Measurements from ENCODE around the gene MYCN.

The MYCN gene

GRCh38 chr2:15930589-15931318 lies 9.6 kb upstream of the MYCN start:
- in situ Hi-C loops (cut with HindIII; ENCODE audit: low sequenced_read_pairs) = no loop called here

DNA sequence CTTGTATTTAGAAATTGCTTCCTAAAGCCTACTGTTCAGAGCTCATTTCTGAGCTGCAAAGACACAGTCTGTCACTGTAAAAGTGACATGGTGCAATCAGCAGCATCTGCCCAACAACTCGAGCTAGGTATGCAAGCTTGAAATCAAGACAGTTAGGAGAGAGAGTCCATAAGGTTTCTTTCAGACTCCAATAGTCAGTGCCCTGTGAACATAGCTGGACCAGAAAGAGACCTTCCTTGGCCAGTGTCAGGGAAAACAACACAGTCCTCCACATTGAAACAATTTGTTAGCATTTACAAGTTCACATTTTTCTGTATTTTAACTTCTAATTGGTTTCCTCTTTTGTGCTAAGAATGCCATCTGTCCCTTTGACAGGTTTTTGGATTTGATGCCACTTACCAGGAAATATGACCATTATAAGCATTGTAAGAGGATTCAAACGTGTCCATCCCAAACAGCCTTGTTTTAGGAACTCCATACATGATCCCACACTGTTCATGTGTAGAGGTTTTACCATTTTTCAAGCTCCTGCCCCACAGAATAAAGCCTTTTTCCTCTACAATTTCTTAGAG lies 8.9 kb upstream of the MYCN start:
- in situ Hi-C loops (cut with HindIII; ENCODE audit: low sequenced_read_pairs) = no loop called here

GRCh38 chr2:15931950-15932349 lies 8.4 kb upstream of the MYCN start:
- in situ Hi-C loops (cut with HindIII; ENCODE audit: low sequenced_read_pairs) = no loop called here

GRCh38 chr2:15932394-15933183 lies 7.8 kb upstream of the MYCN start:
- in situ Hi-C loops (cut with HindIII; ENCODE audit: low sequenced_read_pairs) = no loop called here

DNA sequence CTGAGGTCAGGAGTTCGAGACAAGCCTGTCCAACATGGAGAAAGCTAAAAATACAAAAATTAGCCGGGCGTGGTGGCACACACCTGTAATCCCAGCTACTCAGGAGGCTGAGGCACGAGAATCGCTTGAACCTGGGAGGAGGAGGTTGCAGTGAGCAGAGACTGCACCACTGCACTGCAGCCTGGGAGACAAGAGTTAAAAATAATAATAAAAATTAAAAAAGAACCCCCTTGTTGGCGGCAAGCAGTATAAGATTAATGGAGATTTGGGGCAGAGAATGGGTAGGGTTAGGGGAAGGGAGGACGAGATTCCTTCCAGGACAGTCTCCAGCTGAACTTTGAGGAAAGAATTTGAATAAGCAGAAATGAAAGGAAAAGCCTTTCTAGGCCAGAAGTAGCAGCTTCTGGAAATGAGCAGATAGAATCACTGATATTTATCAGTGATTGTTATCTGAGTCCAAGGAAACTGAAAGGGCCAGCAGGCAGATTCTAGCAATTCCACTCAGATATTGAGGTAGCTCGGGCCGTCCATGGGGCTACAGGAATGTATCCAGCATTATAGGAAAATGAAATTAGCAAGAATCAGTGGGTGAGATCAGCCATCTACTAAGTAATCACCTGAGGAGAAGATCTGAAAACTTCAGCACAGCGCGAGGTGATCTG lies 7.0 kb upstream of the MYCN start:
- in situ Hi-C loops (cut with HindIII; ENCODE audit: low sequenced_read_pairs) = no loop called here

DNA sequence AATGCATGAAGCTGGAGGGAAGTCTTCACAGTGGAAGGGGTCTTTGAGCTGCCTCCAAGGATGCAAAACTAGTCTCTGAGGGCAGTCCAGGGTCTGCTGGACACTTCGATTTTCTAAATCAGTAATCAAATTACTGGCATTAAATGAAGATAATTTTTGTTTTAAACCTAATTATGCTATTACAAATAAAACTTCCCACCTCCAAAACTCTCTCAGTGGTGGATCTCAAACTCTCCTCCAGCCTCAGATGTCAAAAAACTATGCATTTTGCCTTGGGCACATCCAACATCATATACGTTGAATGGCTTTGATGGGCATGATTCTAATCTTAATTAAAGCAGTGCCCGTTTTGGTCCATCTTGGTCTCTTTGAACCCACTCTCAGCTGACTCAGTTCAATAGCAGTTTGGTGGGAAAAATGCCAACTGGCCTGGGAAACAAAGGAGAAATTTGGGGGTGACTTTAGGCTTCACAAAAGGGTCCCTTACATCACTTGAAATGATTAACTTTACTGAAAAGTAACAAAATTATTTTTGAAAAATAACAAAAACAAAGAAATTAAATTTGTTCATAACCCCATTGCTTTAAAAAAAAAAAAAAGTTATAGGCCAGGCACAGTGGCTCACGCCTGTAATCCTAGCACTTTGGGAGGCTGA lies 5.9 kb upstream of the MYCN start:
- in situ Hi-C loops (cut with HindIII; ENCODE audit: low sequenced_read_pairs) = no loop called here

DNA sequence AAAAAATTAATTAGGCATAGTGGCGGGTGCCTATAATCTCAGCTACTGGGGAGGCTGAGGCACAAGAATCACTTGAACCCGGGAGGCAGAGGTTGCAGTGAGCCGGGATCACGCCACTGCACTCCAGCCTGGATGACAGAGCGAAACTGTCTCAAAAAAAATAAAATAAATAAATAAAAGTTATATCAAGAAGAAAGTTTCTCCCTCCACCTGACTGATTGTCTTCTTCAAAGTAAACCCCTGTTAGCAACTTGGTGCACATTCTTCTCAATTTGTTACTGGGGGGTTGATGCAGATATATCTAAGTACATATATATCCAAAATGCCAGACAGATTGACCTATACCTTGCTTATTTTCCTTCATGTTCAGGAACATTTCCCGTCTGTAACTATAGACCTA lies 5.2 kb upstream of the MYCN start:
- in situ Hi-C loops (cut with HindIII; ENCODE audit: low sequenced_read_pairs) = no loop called here

GRCh38 chr2:15935675-15936074 lies 4.7 kb upstream of the MYCN start:
- in situ Hi-C loops (cut with HindIII; ENCODE audit: low sequenced_read_pairs) = no loop called here

- in situ Hi-C loops (cut with HindIII; ENCODE audit: low sequenced_read_pairs) = no loop called here
Observed at GRCh38 chr2:15936277-15937104, 3.9 kb upstream of the MYCN start.

- in situ Hi-C loops (cut with HindIII; ENCODE audit: low sequenced_read_pairs) = no loop called here
Observed at GRCh38 chr2:15937105-15937881, 3.1 kb upstream of the MYCN start.

- in situ Hi-C loops (cut with HindIII; ENCODE audit: low sequenced_read_pairs) = no loop called here
Observed at GRCh38 chr2:15937882-15938802, 2.2 kb upstream of the MYCN start.

DNA sequence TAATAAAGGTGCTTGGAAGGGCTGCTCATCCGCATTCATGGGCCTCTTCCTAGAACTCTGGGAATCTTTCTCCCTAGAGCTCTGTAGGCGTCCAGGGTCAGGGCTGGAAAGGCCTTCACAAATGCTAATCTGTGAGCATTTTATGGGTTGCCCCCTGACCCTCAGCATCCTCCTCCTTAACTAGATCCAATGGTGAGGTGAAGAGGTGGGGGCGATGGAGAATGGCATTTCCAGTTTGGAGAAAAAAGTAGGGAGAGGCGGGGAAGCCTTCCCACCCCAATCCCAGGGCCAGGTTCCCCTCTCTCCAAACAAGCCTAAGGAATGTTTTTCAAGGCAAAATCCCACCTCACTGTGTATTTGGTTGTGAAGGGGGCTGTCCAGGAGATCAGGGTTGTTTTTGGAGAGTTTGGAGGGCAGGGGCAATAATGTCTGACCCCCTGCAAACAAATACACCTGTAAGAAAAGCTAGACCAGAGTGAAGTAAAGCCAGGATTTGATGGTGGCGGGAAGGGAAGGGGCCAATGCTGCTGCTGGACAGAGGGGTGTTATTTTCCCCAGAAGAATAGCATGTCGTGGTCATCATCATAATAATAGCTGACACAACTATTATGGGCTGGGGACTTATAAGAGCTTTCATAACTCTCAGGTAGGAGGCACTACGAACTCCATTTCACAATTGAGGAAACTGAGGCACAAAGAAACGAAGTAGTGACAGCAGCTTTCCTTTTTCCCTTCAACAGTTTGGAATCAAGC lies 1.4 kb upstream of the MYCN start:
- in situ Hi-C loops (cut with HindIII; ENCODE audit: low sequenced_read_pairs) = no loop called here

DNA sequence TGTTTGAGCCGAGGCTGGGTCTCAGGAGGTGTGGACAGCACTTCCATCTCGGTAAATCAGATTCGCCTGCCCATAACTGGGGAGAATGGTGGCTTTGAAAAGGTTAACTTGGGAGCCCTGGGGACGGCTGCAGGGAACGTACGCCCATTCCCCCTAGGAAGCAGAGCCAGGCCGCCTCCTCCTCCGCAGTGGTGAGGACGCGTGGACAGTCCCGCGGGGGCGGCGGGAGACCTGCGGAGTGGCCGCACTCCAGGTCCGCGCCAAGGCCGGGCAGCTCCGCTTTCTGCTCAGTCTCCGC lies 845 bp upstream of the MYCN start:
- in situ Hi-C loops (cut with HindIII; ENCODE audit: low sequenced_read_pairs) = no loop called here

- in situ Hi-C loops (cut with HindIII; ENCODE audit: low sequenced_read_pairs) = no loop called here
Observed at GRCh38 chr2:15940661-15941480, 521 bp downstream of the MYCN start.

DNA sequence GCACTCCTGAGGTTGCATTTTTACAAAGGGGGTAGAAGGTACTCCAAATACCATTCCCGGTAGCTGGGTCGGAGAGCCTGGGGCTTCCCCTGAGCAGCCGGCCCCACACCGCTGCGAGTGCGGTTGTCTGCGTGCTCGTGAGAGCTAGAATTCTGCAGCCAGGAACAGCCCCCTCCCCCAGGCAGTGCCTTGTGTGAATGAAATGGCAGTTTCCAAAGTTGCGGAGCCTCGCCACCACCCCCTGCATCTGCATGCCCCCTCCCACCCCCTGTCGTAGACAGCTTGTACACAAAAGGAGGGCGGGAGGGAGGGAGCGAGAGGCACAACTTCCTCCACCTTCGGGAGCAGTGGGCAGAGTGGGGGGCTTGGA lies 1.1 kb downstream of the MYCN start:
- in situ Hi-C loops (cut with HindIII; ENCODE audit: low sequenced_read_pairs) = no loop called here

DNA sequence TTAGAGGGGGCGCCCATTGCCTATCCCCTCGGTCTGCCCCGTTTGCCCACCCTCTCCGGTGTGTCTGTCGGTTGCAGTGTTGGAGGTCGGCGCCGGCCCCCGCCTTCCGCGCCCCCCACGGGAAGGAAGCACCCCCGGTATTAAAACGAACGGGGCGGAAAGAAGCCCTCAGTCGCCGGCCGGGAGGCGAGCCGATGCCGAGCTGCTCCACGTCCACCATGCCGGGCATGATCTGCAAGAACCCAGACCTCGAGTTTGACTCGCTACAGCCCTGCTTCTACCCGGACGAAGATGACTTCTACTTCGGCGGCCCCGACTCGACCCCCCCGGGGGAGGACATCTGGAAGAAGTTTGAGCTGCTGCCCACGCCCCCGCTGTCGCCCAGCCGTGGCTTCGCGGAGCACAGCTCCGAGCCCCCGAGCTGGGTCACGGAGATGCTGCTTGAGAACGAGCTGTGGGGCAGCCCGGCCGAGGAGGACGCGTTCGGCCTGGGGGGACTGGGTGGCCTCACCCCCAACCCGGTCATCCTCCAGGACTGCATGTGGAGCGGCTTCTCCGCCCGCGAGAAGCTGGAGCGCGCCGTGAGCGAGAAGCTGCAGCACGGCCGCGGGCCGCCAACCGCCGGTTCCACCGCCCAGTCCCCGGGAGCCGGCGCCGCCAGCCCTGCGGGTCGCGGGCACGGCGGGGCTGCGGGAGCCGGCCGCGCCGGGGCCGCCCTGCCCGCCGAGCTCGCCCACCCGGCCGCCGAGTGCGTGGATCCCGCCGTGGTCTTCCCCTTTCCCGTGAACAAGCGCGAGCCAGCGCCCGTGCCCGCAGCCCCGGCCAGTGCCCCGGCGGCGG lies 1.7 kb downstream of the MYCN start:
- in situ Hi-C loops (cut with HindIII; ENCODE audit: low sequenced_read_pairs) = no loop called here
